GM23338 (cell line): ENCODE results near the gene PTPRE. TPM values are rescaled to one million over a fixed set of nuclear protein-coding genes. Genes with fewer than 3 reads are reported as not detected.

ENCODE experiments used
- ATAC-seq: fragments of 200-7000 bp; cut with Tn5 transposase; 3 replicates; pipeline ENCODE4 v1.9.1; 2020
- DNase-seq: peaks from one replicate; pipeline ENCODE4 v3.0.0-alpha.2; 2015; ENCODE audit warnings: low spot score
- H2AFZ ChIP-seq: fragments of 200-600 bp; sonication (generic); 2 replicates; pipeline ENCODE4 v1.8.0; 2016; ENCODE audit warnings: antibody characterized with exemption, mild to moderate bottlenecking, moderate library complexity
- H3F3A ChIP-seq: fragments of 200-600 bp; sonication (generic); replicated peaks from 2 replicates; pipeline ENCODE4 v1.8.0; 2017; ENCODE audit warnings: antibody characterized with exemption, mixed run types, low read depth
- H3K27ac ChIP-seq: fragments of 200-600 bp; sonication (generic); 2 replicates; pipeline ENCODE4 v1.6.1; 2016; ENCODE audit warnings: low read depth
- H3K27me3 ChIP-seq: fragments of 200-600 bp; sonication (generic); 2 replicates; pipeline ENCODE4 v1.8.0; 2016; ENCODE audit warnings: mild to moderate bottlenecking, mixed run types, moderate library complexity; ENCODE audit not compliant: insufficient read depth
- H3K36me3 ChIP-seq: fragments of 200-600 bp; sonication (generic); 2 replicates; pipeline ENCODE4 v1.8.0; 2016; ENCODE audit warnings: mild to moderate bottlenecking; ENCODE audit not compliant: insufficient read depth
- H3K4me1 ChIP-seq: fragments of 200-600 bp; sonication (generic); 2 replicates; pipeline ENCODE4 v1.8.0; 2016; ENCODE audit warnings: mild to moderate bottlenecking, moderate library complexity; ENCODE audit not compliant: insufficient read depth
- H3K4me2 ChIP-seq: fragments of 200-600 bp; sonication (generic); 2 replicates; pipeline ENCODE4 v1.7.1; 2017; ENCODE audit warnings: mixed run types
- H3K4me3 ChIP-seq: fragments of 200-600 bp; sonication (generic); 2 replicates; pipeline ENCODE4 v1.6.1; 2016; ENCODE audit warnings: mixed run types
- H3K79me2 ChIP-seq: fragments of 200-600 bp; sonication (generic); replicated peaks from 2 replicates; pipeline ENCODE4 v1.8.0; 2017; ENCODE audit warnings: mild to moderate bottlenecking; ENCODE audit not compliant: insufficient read depth
- H3K9me2 ChIP-seq: fragments of 200-600 bp; sonication (generic); 2 replicates; pipeline ENCODE4 v1.8.0; 2017; ENCODE audit not compliant: insufficient read depth
- H4K20me1 ChIP-seq: fragments of 200-600 bp; sonication (generic); replicated peaks from 2 replicates; pipeline ENCODE4 v1.8.0; 2017; ENCODE audit warnings: mild to moderate bottlenecking; ENCODE audit not compliant: insufficient read depth
- H3K27ac Mint-ChIP-seq: 2 replicates; pipeline ENCODE4 v1.8.0; 2020; ENCODE audit warnings: inconsistent platforms, mild to moderate bottlenecking, moderate library complexity, mixed read lengths
- H3K27me3 Mint-ChIP-seq: 3 replicates; pipeline ENCODE4 v1.8.0; 2022; ENCODE audit warnings: low read depth, mild to moderate bottlenecking, moderate library complexity, mixed read lengths, inconsistent platforms; ENCODE audit not compliant: insufficient read depth, poor library complexity
- H3K36me3 Mint-ChIP-seq: 3 replicates; pipeline ENCODE4 v1.8.0; 2021; ENCODE audit warnings: low read depth, mild to moderate bottlenecking, inconsistent platforms, moderate library complexity, mixed read lengths
- H3K4me1 Mint-ChIP-seq: 3 replicates; pipeline ENCODE4 v1.8.0; 2020; ENCODE audit warnings: mild to moderate bottlenecking, inconsistent platforms, mixed read lengths
- H3K4me3 Mint-ChIP-seq: 3 replicates; pipeline ENCODE4 v1.8.0; 2021; ENCODE audit warnings: moderate library complexity, mild to moderate bottlenecking, inconsistent platforms, mixed read lengths
- H3K9me3 Mint-ChIP-seq: 3 replicates; pipeline ENCODE4 v1.8.0; 2020; ENCODE audit warnings: moderate library complexity, mild to moderate bottlenecking, inconsistent platforms, mixed read lengths
- CREB1 ChIP-seq: fragments of 250-450 bp; sonication (Bioruptor Pico); IDR thresholded peaks from 2 replicates; pipeline ENCODE4 v1.5.0; 2020; ENCODE audit warnings: low read depth, mild to moderate bottlenecking, moderate library complexity
- EZH2 ChIP-seq: fragments of 200-600 bp; sonication (generic); IDR thresholded peaks from one replicate; pipeline ENCODE4 v1.8.0; 2017; ENCODE audit warnings: antibody characterized with exemption, mild to moderate bottlenecking, low read depth; ENCODE audit not compliant: unreplicated experiment
- EZH2phosphoT487 ChIP-seq: fragments of 200-600 bp; sonication (generic); IDR thresholded peaks from one replicate; pipeline ENCODE4 v1.8.1; 2018; ENCODE audit warnings: antibody characterized with exemption; ENCODE audit not compliant: unreplicated experiment
- JUNB ChIP-seq: IDR thresholded peaks from one replicate; pipeline ENCODE4 v1.6.1; 2016; ENCODE audit warnings: antibody characterized with exemption; ENCODE audit not compliant: unreplicated experiment
- NANOG ChIP-seq: IDR thresholded peaks from 2 replicates; pipeline ENCODE4 v1.6.1; 2016; ENCODE audit warnings: antibody characterized with exemption, borderline replicate concordance
- POLR2AphosphoS5 ChIP-seq: IDR thresholded peaks from 2 replicates; pipeline ENCODE4 v1.6.1; 2016; ENCODE audit warnings: antibody characterized with exemption, low read depth
- REST ChIP-seq: IDR thresholded peaks from one replicate; pipeline ENCODE4 v1.6.1; 2018; ENCODE audit warnings: antibody characterized with exemption; ENCODE audit not compliant: unreplicated experiment
- STAT1 ChIP-seq: IDR thresholded peaks from one replicate; pipeline ENCODE4 v1.6.1; 2016; ENCODE audit warnings: antibody characterized with exemption; ENCODE audit not compliant: unreplicated experiment
- ZNF114 ChIP-seq: fragments of 250-450 bp; sonication (Bioruptor Pico); IDR thresholded peaks from 2 replicates; pipeline ENCODE4 v1.5.0; 2020; ENCODE audit warnings: mild to moderate bottlenecking, moderate library complexity
- ZNF331 ChIP-seq: fragments of 250-450 bp; sonication (Bioruptor Pico); IDR thresholded peaks from 2 replicates; pipeline ENCODE4 v1.5.0; 2020; ENCODE audit warnings: low read depth, mild to moderate bottlenecking, moderate library complexity
- polyA plus RNA-seq: library from polyadenylated mRNA; unstranded; fragments of >200 nt; fragmentation: Nextera tagmentation; extraction: Ambion mirVana; gene quantifications from 2 replicates; pipeline ENCODE4 v1.2.1, GENCODE V29; 2016
- total RNA-seq: library from RNA; depleted of rRNA; stranded (reverse); fragments of >200 nt; shearing (Covaris generic); gene quantifications from 2 replicates; pipeline ENCODE4 v1.2.3, GENCODE V29; 2014
- TF ChIP-seq, protein P1 (sequence below): IDR thresholded peaks from 2 replicates; pipeline ENCODE4 v1.6.1; 2016; ENCODE audit warnings: antibody characterized with exemption
- TF ChIP-seq, protein P2 (sequence below), 2 experiments: fragments of 200-600 bp in 1 of 2; sonication (generic) in 1 of 2; conservative IDR thresholded peaks; 2 replicates each; pipeline versions ENCODE4 v1.5.1 to v1.6.1; 2016 to 2017; ENCODE audit warnings: antibody characterized with exemption in 2 of 2, low read depth in 2 of 2, mild to moderate bottlenecking in 2 of 2, moderate library complexity in 1 of 2
- TF ChIP-seq, protein P3 (sequence below): fragments of 250-450 bp; sonication (Bioruptor Pico); IDR thresholded peaks from 2 replicates; pipeline ENCODE4 v1.5.0; 2020; ENCODE audit warnings: mild to moderate bottlenecking, moderate library complexity

The PTPRE gene
- total and polyA plus RNA-seq, 2 experiments from 2014 or later = 0.34 to 0.42 TPM

DNA sequence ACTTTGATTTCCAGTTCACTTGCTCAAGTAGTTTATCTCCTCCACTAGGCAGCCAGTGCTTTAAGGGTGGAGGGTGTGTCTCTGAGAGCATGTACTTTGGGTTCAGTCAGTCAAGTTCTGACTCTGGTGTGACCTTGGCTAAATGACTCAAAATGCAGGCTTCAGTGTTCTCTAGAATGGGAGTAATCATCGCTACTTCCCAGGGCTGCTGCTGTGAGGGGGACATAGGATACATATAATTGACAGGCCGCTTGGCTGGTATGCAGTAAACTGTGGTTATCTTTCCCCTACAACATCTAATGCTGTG lies 3.5 kb downstream of the PTPRE start:
- Histone ChIP-seq H4K20me1 (no peaks in the 10 kb centered on the region), H3K27me3 (peaks cover 9% of the 10 kb centered on the region), H3K4me1 (no peaks in the 10 kb centered on the region), H3K9me2 (no peaks in the 10 kb centered on the region), H2AFZ (no peak overlapping the region), H3K79me2 (no peaks in the 10 kb centered on the region), H3K4me3 (no peak overlapping the region), H3K4me2 (no peak overlapping the region), H3K27ac (no peak overlapping the region), H3K36me3 (no peaks in the 10 kb centered on the region), H3F3A (no peaks in the 10 kb centered on the region)
- H3K27ac Mint-ChIP-seq = no peak overlapping the region
- DNase-seq (no peak), ATAC-seq (no peak)
- peaks cover 14% of the 10 kb centered on the region for H3K27me3 Mint-ChIP-seq
- H3K4me3 Mint-ChIP-seq = no peak overlapping the region
- H3K4me1 Mint-ChIP-seq = peaks cover 2% of the 10 kb centered on the region; the same call in 2 of the 3 replicates
- no peak for TF ChIP-seq JUNB
- TF ChIP-seq, protein P1, sequence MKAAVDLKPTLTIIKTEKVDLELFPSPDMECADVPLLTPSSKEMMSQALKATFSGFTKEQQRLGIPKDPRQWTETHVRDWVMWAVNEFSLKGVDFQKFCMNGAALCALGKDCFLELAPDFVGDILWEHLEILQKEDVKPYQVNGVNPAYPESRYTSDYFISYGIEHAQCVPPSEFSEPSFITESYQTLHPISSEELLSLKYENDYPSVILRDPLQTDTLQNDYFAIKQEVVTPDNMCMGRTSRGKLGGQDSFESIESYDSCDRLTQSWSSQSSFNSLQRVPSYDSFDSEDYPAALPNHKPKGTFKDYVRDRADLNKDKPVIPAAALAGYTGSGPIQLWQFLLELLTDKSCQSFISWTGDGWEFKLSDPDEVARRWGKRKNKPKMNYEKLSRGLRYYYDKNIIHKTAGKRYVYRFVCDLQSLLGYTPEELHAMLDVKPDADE = no peak
- TF ChIP-seq, protein P2, sequence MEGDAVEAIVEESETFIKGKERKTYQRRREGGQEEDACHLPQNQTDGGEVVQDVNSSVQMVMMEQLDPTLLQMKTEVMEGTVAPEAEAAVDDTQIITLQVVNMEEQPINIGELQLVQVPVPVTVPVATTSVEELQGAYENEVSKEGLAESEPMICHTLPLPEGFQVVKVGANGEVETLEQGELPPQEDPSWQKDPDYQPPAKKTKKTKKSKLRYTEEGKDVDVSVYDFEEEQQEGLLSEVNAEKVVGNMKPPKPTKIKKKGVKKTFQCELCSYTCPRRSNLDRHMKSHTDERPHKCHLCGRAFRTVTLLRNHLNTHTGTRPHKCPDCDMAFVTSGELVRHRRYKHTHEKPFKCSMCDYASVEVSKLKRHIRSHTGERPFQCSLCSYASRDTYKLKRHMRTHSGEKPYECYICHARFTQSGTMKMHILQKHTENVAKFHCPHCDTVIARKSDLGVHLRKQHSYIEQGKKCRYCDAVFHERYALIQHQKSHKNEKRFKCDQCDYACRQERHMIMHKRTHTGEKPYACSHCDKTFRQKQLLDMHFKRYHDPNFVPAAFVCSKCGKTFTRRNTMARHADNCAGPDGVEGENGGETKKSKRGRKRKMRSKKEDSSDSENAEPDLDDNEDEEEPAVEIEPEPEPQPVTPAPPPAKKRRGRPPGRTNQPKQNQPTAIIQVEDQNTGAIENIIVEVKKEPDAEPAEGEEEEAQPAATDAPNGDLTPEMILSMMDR (conservative IDR thresholded peaks at IDR 0.05; ENCODE audit: low read depth in 2 of 2) = no peak
- no peak for TF ChIP-seq ZNF114
- TF ChIP-seq ZNF331 = no peak
- TF ChIP-seq STAT1 = no peak
- no peak for TF ChIP-seq NANOG
- TF ChIP-seq EZH2 = no peak
- TF ChIP-seq EZH2phosphoT487 = no peak
- TF ChIP-seq, protein P3, sequence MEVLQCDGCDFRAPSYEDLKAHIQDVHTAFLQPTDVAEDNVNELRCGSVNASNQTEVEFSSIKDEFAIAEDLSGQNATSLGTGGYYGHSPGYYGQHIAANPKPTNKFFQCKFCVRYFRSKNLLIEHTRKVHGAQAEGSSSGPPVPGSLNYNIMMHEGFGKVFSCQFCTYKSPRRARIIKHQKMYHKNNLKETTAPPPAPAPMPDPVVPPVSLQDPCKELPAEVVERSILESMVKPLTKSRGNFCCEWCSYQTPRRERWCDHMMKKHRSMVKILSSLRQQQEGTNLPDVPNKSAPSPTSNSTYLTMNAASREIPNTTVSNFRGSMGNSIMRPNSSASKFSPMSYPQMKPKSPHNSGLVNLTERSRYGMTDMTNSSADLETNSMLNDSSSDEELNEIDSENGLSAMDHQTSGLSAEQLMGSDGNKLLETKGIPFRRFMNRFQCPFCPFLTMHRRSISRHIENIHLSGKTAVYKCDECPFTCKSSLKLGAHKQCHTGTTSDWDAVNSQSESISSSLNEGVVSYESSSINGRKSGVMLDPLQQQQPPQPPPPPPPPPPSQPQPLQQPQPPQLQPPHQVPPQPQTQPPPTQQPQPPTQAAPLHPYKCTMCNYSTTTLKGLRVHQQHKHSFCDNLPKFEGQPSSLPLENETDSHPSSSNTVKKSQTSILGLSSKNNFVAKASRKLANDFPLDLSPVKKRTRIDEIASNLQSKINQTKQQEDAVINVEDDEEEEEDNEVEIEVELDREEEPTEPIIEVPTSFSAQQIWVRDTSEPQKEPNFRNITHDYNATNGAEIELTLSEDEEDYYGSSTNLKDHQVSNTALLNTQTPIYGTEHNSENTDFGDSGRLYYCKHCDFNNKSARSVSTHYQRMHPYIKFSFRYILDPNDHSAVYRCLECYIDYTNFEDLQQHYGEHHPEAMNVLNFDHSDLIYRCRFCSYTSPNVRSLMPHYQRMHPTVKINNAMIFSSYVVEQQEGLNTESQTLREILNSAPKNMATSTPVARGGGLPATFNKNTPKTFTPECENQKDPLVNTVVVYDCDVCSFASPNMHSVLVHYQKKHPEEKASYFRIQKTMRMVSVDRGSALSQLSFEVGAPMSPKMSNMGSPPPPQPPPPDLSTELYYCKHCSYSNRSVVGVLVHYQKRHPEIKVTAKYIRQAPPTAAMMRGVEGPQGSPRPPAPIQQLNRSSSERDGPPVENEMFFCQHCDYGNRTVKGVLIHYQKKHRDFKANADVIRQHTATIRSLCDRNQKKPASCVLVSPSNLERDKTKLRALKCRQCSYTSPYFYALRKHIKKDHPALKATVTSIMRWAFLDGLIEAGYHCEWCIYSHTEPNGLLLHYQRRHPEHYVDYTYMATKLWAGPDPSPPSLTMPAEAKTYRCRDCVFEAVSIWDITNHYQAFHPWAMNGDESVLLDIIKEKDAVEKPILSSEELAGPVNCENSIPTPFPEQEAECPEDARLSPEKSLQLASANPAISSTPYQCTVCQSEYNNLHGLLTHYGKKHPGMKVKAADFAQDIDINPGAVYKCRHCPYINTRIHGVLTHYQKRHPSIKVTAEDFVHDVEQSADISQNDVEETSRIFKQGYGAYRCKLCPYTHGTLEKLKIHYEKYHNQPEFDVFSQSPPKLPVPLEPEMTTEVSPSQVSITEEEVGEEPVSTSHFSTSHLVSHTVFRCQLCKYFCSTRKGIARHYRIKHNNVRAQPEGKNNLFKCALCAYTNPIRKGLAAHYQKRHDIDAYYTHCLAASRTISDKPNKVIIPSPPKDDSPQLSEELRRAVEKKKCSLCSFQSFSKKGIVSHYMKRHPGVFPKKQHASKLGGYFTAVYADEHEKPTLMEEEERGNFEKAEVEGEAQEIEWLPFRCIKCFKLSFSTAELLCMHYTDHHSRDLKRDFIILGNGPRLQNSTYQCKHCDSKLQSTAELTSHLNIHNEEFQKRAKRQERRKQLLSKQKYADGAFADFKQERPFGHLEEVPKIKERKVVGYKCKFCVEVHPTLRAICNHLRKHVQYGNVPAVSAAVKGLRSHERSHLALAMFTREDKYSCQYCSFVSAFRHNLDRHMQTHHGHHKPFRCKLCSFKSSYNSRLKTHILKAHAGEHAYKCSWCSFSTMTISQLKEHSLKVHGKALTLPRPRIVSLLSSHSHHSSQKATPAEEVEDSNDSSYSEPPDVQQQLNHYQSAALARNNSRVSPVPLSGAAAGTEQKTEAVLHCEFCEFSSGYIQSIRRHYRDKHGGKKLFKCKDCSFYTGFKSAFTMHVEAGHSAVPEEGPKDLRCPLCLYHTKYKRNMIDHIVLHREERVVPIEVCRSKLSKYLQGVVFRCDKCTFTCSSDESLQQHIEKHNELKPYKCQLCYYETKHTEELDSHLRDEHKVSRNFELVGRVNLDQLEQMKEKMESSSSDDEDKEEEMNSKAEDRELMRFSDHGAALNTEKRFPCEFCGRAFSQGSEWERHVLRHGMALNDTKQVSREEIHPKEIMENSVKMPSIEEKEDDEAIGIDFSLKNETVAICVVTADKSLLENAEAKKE (CRISPR knock-in tag) = no peak
- no peak for TF ChIP-seq CREB1 (CRISPR knock-in tag)
- no peak for TF ChIP-seq POLR2AphosphoS5
- TF ChIP-seq REST = no peak
- H3K36me3 Mint-ChIP-seq = no peaks in the 10 kb centered on the region
- no peaks in the 10 kb centered on the region for H3K9me3 Mint-ChIP-seq
